GM12874 (cell line): ENCODE results near the gene LUZP1.

Source experiments
- TF ChIP-seq, protein P1 (sequence below): IDR thresholded peaks from 2 replicates; pipeline ENCODE4 v1.5.1; 2011; ENCODE audit warnings: low read depth, mild to moderate bottlenecking, control low read depth, low read length, moderate library complexity; ENCODE audit not compliant: insufficient read depth

LUZP1 gene

GRCh38 chr1:23099171-23099536 is 69.5 kb downstream of the LUZP1 start:
- TF ChIP-seq, protein P1, sequence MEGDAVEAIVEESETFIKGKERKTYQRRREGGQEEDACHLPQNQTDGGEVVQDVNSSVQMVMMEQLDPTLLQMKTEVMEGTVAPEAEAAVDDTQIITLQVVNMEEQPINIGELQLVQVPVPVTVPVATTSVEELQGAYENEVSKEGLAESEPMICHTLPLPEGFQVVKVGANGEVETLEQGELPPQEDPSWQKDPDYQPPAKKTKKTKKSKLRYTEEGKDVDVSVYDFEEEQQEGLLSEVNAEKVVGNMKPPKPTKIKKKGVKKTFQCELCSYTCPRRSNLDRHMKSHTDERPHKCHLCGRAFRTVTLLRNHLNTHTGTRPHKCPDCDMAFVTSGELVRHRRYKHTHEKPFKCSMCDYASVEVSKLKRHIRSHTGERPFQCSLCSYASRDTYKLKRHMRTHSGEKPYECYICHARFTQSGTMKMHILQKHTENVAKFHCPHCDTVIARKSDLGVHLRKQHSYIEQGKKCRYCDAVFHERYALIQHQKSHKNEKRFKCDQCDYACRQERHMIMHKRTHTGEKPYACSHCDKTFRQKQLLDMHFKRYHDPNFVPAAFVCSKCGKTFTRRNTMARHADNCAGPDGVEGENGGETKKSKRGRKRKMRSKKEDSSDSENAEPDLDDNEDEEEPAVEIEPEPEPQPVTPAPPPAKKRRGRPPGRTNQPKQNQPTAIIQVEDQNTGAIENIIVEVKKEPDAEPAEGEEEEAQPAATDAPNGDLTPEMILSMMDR: no peak

- TF ChIP-seq, protein P1: peak; percentile 87
Measured at GRCh38 chr1:23098463-23099170, 70.0 kb downstream of the LUZP1 start.

- TF ChIP-seq, protein P1: no peak
Measured at GRCh38 chr1:23097316-23097715, 71.3 kb downstream of the LUZP1 start.

GRCh38 chr1:23092447-23092846 is 76.2 kb downstream of the LUZP1 start:
- TF ChIP-seq, protein P1: no peak

- TF ChIP-seq, protein P1: no peak
Measured at GRCh38 chr1:23091545-23091944, 77.1 kb downstream of the LUZP1 start.

DNA sequence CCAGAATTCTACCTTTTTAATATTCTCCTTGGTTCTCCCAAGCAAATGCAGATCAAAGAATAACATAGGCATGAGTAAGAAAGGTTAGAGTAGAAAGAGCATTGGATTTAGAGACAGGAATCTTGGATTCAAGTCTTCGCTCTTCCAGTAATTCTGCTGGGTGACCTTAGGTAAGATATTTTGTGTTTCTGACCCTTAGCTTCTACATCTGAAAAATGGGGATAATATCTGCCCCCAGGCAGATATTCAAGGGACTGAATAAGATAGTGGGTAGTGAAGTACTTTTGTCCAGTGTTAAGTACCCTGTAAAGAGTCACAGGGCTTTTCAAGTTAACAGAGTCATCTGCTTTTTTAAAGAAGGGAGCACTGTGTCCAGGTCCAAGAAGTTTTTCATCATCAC is 78.6 kb downstream of the LUZP1 start:
- TF ChIP-seq, protein P1: no peak

- TF ChIP-seq, protein P1: no peak
Measured at GRCh38 chr1:23088027-23088426, 80.6 kb downstream of the LUZP1 start.
